Lower leg skin (tissue), 3 donors: ENCODE results near the gene TBRG1.

ENCODE experiments used
- CTCF ChIP-seq, 3 donors: fragments of 450-650 bp; IDR thresholded peaks; one replicate each; pipeline ENCODE4 v1.5.1; 2016; ENCODE audit warnings: antibody characterized with exemption in 3 of 3, mild to moderate bottlenecking in 3 of 3, moderate library complexity in 2 of 3
- POLR2A ChIP-seq, 2 donors: fragments of 450-650 bp; IDR thresholded peaks; one replicate each; pipeline ENCODE4 v1.6.1; 2016 to 2017; ENCODE audit warnings: antibody characterized with exemption in 2 of 2, mild to moderate bottlenecking in 1 of 2, moderate library complexity in 1 of 2

- TF ChIP-seq CTCF (IDR thresholded peaks at IDR 0.05) (no peak), POLR2A (IDR thresholded peaks at IDR 0.05) (no peak)
These were observed 20.5 kb upstream of the TBRG1 start for GRCh38 chr11:124602193-124602592.
